GM23248 (cell line): ENCODE results near the gene BTN3A1.

Source experiments
- EZH2 ChIP-seq: fragments of 200-600 bp; sonication (generic); IDR thresholded peaks from 2 replicates; pipeline ENCODE4 v1.6.1; 2018; ENCODE audit warnings: antibody characterized with exemption, mild to moderate bottlenecking; ENCODE audit not compliant: insufficient read depth, poor library complexity, severe bottlenecking
- EZH2phosphoT487 ChIP-seq: fragments of 200-600 bp; sonication (generic); IDR thresholded peaks from 2 replicates; pipeline ENCODE4 v1.6.1; 2018; ENCODE audit warnings: antibody characterized with exemption, moderate library complexity, mild to moderate bottlenecking, low read depth; ENCODE audit not compliant: insufficient read depth

- TF ChIP-seq EZH2phosphoT487 (no peak), EZH2 (no peak)
Observed at GRCh38 chr6:26359765-26360164, 42.3 kb upstream of the BTN3A1 start.
